CD4-positive, CD25-positive, alpha-beta regulatory T cell (primary cell): ENCODE data around the gene AZU1. TPM values are rescaled to one million over a fixed set of nuclear protein-coding genes. Genes with fewer than 3 reads are reported as not detected.

Experiments used
- ATAC-seq, 2 donors: fragments of 150-1000 bp; cut with Tn5 transposase; one replicate each; pipeline ENCODE4 v1.10.0; 2021; ENCODE audit warnings: low read depth in 2 of 2, moderate number of reproducible peaks in 2 of 2, moderate library complexity in 1 of 2
- DNase-seq, 3 donors: peaks; one replicate each; pipeline versions ENCODE4 v3.0.0 to v3.0.0-alpha.2; 2012 to 2022; ENCODE audit warnings: mixed read lengths in 1 of 3
- H3K27ac ChIP-seq: one replicate; pipeline ENCODE4 v1.7.0; 2013; ENCODE audit warnings: mild to moderate bottlenecking, low read length; ENCODE audit not compliant: insufficient read depth, poor library complexity, severe bottlenecking
- H3K27me3 ChIP-seq: one replicate; pipeline ENCODE4 v1.7.0; 2013; ENCODE audit warnings: low read length; ENCODE audit not compliant: control insufficient read depth, insufficient read depth
- H3K36me3 ChIP-seq: one replicate; pipeline ENCODE4 v1.7.0; 2013; ENCODE audit warnings: mild to moderate bottlenecking, low read length, moderate library complexity; ENCODE audit not compliant: control insufficient read depth, insufficient read depth
- H3K4me1 ChIP-seq: 2 replicates; pipeline ENCODE4 v1.7.0; 2013; ENCODE audit warnings: mild to moderate bottlenecking, low read length; ENCODE audit not compliant: insufficient read depth, control insufficient read depth, poor library complexity, severe bottlenecking
- H3K4me3 ChIP-seq: one replicate; pipeline ENCODE4 v1.7.0; 2013; ENCODE audit warnings: low read depth, mild to moderate bottlenecking, low read length, moderate library complexity
- H3K9me3 ChIP-seq, 2 experiments: 1 replicate in 1 of 2; 2 replicates in 1 of 2; pipeline ENCODE4 v1.7.0; 2013; ENCODE audit warnings: low read length in 2 of 2, mild to moderate bottlenecking in 1 of 2, moderate library complexity in 1 of 2; ENCODE audit not compliant: control insufficient read depth in 2 of 2
- H3K27ac Mint-ChIP-seq, 3 donors: one replicate each; pipeline ENCODE4 v1.8.0; 2020 to 2022; ENCODE audit warnings: mild to moderate bottlenecking in 3 of 3, mixed read lengths in 3 of 3, moderate library complexity in 2 of 3
- H3K27me3 Mint-ChIP-seq: one replicate; pipeline ENCODE4 v1.8.0; 2022; ENCODE audit warnings: mild to moderate bottlenecking, mixed read lengths
- H3K36me3 Mint-ChIP-seq: one replicate; pipeline ENCODE4 v1.8.0; 2020; ENCODE audit warnings: mixed read lengths
- H3K4me1 Mint-ChIP-seq, 4 donors: one replicate each; pipeline ENCODE4 v1.8.0; 2020 to 2022; ENCODE audit warnings: mixed read lengths in 4 of 4, mild to moderate bottlenecking in 1 of 4
- H3K4me3 Mint-ChIP-seq, 4 donors: one replicate each; pipeline ENCODE4 v1.8.0; 2020 to 2022; ENCODE audit warnings: mild to moderate bottlenecking in 4 of 4, mixed read lengths in 4 of 4, moderate library complexity in 3 of 4
- H3K9me3 Mint-ChIP-seq, 7 donors: one replicate each; pipeline ENCODE4 v1.8.0; 2020 to 2022; ENCODE audit warnings: mixed read lengths in 7 of 7, mild to moderate bottlenecking in 3 of 7, moderate library complexity in 2 of 7
- polyA plus RNA-seq, 4 donors: library from polyadenylated mRNA; unstranded; fragments of 300-500 nt; fragmentation: Illumina TruSeq; gene quantifications; one replicate each; pipeline ENCODE4 v1.2.3, GENCODE V29; 2021
- total RNA-seq: library from RNA; stranded (reverse); gene quantifications from one replicate; pipeline ENCODE4 v1.2.3, GENCODE V29; 2022

The AZU1 gene
- total and polyA plus RNA-seq, 5 donors from 2014 or later, result 0.59 TPM; not detected in 4

GRCh38 chr19:854549-854948 lies 26.9 kb downstream of the AZU1 start:
- H3K4me1 Mint-ChIP-seq, result peaks cover 0 to 9% (median 1%) of the 10 kb centered on the region in 4 donors
- H3K9me3 Mint-ChIP-seq, result peaks cover 0 to 2% (median 0%) of the 10 kb centered on the region in 7 donors
- Histone ChIP-seq H3K4me1 (no peaks in the 10 kb centered on the region), H3K27me3 (peaks cover 4% of the 10 kb centered on the region), H3K27ac (no peak overlapping the region), H3K4me3 (no peak overlapping the region), H3K9me3 (no peaks in the 10 kb centered on the region), H3K36me3 (no peaks in the 10 kb centered on the region)
- no peak for DNase-seq
- ATAC-seq, result no peak
- no peaks in the 10 kb centered on the region for H3K36me3 Mint-ChIP-seq
- no peak overlapping the region for H3K27ac Mint-ChIP-seq
- H3K27me3 Mint-ChIP-seq, result peaks cover 22% of the 10 kb centered on the region
- no peak overlapping the region for H3K4me3 Mint-ChIP-seq

- H3K4me1 ChIP-seq, result no peaks in the 10 kb centered on the region
- DNase-seq (no peak), ATAC-seq (no peak)
- no peak overlapping the region for H3K4me3 ChIP-seq
- Mint-ChIP-seq H3K27ac (no peak overlapping the region), H3K27me3 (peaks cover 26% of the 10 kb centered on the region), H3K9me3 (peaks cover 0 to 2% (median 0%) of the 10 kb centered on the region in 7 donors), H3K36me3 (no peaks in the 10 kb centered on the region), H3K4me1 (peaks cover 0 to 9% (median 2%) of the 10 kb centered on the region in 4 donors), H3K4me3 (no peak overlapping the region)
- H3K27ac ChIP-seq, result no peak overlapping the region
- no peaks in the 10 kb centered on the region for H3K36me3 ChIP-seq
- H3K9me3 ChIP-seq, result no peaks in the 10 kb centered on the region
- H3K27me3 ChIP-seq, result peaks cover 4% of the 10 kb centered on the region
Measured at GRCh38 chr19:855142-855541, 27.5 kb downstream of the AZU1 start.

DNA sequence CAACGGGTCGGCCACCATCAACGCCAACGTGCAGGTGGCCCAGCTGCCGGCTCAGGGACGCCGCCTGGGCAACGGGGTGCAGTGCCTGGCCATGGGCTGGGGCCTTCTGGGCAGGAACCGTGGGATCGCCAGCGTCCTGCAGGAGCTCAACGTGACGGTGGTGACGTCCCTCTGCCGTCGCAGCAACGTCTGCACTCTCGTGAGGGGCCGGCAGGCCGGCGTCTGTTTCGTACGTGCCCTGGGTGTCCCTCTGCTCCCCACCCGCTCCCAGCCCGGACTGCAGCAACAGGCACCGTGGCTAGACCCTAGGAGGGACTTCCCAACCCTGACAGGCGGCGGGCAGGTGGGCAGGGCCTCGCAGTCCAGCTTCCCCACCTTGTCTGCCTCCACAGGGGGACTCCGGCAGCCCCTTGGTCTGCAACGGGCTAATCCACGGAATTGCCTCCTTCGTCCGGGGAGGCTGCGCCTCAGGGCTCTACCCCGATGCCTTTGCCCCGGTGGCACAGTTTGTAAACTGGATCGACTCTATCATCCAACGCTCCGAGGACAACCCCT lies 28.0 kb downstream of the AZU1 start:
- no peak for ATAC-seq
- no peaks in the 10 kb centered on the region for H3K36me3 ChIP-seq
- peaks cover 4% of the 10 kb centered on the region for H3K27me3 ChIP-seq
- peaks cover 26% of the 10 kb centered on the region for H3K27me3 Mint-ChIP-seq
- H3K27ac ChIP-seq, result no peak overlapping the region
- DNase-seq, result no peak
- H3K4me3 ChIP-seq, result no peak overlapping the region
- no peak overlapping the region for H3K27ac Mint-ChIP-seq
- H3K4me1 ChIP-seq, result peaks cover 4% of the 10 kb centered on the region
- H3K9me3 Mint-ChIP-seq, result peaks cover 0 to 2% (median 0%) of the 10 kb centered on the region in 7 donors
- no peaks in the 10 kb centered on the region for H3K36me3 Mint-ChIP-seq
- peaks cover 0 to 9% (median 2%) of the 10 kb centered on the region in 4 donors for H3K4me1 Mint-ChIP-seq
- H3K9me3 ChIP-seq, result no peaks in the 10 kb centered on the region
- no peak overlapping the region for H3K4me3 Mint-ChIP-seq

DNA sequence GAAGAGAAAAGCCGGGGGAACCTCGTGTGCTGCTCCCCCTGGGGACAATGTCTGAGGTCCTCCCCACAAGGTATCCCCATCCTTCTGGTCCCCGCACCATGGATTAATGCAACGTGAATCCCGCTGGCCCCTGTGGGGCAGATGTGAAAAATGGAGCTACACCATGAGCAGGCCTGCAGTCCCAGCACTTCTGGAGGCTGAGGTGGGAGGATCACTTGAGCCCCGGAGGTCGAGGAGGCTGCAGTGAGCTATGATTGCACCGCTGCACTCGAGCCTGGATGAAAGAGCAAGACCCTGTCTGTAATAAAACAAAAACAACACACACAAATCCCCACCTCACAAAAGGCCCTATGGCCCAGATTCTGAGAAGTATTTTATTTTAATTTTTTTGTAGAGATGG lies 30.6 kb downstream of the AZU1 start:
- H3K9me3 ChIP-seq, result no peaks in the 10 kb centered on the region

GRCh38 chr19:858868-859843 lies 31.5 kb downstream of the AZU1 start, which contains the start of gene CFD:
Gene CFD, plus strand, starts transcription at chr19:859664. Its CDS starts 26 bp downstream, at chr19:859690.
- Mint-ChIP-seq H3K4me1 (peaks cover 3 to 20% (median 10%) of the 10 kb centered on the region in 4 donors), H3K27ac (no peak within 1 kb of the TSS), H3K4me3 (peak within 1 kb of the TSS in 3 of 4 donors; percentile 4 to 21 (median 7)), H3K36me3 (no peaks in the 10 kb centered on the region), H3K27me3 (peaks cover 35% of the 10 kb centered on the region), H3K9me3 (peaks cover 0 to 2% (median 0%) of the 10 kb centered on the region in 7 donors)
- Histone ChIP-seq H3K27me3 (peaks cover 4% of the 10 kb centered on the region), H3K4me1 (peaks cover 30% of the 10 kb centered on the region), H3K9me3 (no peaks in the 10 kb centered on the region), H3K27ac (no peak within 1 kb of the TSS), H3K4me3 (no peak within 1 kb of the TSS), H3K36me3 (no peaks in the 10 kb centered on the region)
- ATAC-seq (no peak), DNase-seq (no peak)

More for the DNA sequence above, 30.6 kb downstream of the AZU1 start:
- H3K4me1 ChIP-seq, result peaks cover 21% of the 10 kb centered on the region
- H3K36me3 Mint-ChIP-seq, result no peaks in the 10 kb centered on the region
- H3K27me3 ChIP-seq, result peaks cover 4% of the 10 kb centered on the region
- H3K9me3 Mint-ChIP-seq, result peaks cover 0 to 2% (median 0%) of the 10 kb centered on the region in 7 donors
- peak overlapping the region in 1 of 4 donors; percentile 4 for H3K4me3 Mint-ChIP-seq
- ATAC-seq (no peak), DNase-seq (no peak)
- H3K27ac ChIP-seq, result no peak overlapping the region
- H3K4me1 Mint-ChIP-seq, result peaks cover 0 to 13% (median 6%) of the 10 kb centered on the region in 4 donors
- no peak overlapping the region for H3K27ac Mint-ChIP-seq
- H3K4me3 ChIP-seq, result no peak overlapping the region
- H3K36me3 ChIP-seq, result no peaks in the 10 kb centered on the region
- H3K27me3 Mint-ChIP-seq, result peaks cover 28% of the 10 kb centered on the region

DNA sequence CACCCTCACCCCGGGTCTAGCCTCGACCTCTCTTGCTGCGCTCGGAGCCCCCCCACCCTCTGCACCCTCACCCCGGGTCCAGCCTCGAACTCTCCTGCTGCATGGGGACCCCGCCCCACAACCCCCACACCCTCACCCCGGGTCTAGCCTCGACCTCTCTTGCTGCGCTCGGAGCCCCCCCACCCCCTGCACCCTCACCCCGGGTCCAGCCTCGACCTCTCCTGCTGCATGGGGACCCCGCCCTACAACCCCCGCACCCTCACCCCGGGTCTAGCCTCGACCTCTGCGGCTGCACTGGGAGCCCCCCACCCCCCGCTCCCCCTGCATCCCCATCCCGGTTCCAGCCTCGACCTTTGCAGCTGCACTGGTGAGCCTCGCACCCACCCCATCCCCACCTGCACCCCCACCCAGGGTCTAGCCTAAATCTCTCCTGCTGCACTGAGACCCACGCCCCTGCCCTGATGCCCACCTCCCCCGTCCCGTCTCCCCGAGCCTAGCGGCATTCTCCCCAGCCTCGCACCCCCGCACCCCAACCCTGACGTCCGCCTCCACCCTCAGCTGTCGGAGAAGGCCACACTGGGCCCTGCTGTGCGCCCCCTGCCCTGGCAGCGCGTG lies 33.6 kb downstream of the AZU1 start:
- H3K9me3 ChIP-seq, result no peaks in the 10 kb centered on the region
- no peaks in the 10 kb centered on the region for H3K36me3 Mint-ChIP-seq
- H3K9me3 Mint-ChIP-seq, result peaks cover 0 to 2% (median 0%) of the 10 kb centered on the region in 7 donors
- H3K27ac ChIP-seq, result no peak overlapping the region
- peaks cover 3 to 26% (median 13%) of the 10 kb centered on the region in 4 donors for H3K4me1 Mint-ChIP-seq
- H3K36me3 ChIP-seq, result no peaks in the 10 kb centered on the region
- peaks cover 4% of the 10 kb centered on the region for H3K27me3 ChIP-seq
- H3K4me3 ChIP-seq, result no peak overlapping the region
- H3K4me1 ChIP-seq, result peaks cover 30% of the 10 kb centered on the region
- H3K4me3 Mint-ChIP-seq, result no peak overlapping the region
- H3K27ac Mint-ChIP-seq, result no peak overlapping the region
- peaks cover 35% of the 10 kb centered on the region for H3K27me3 Mint-ChIP-seq
- ATAC-seq (no peak), DNase-seq (no peak)

- H3K4me3 ChIP-seq, result no peak overlapping the region
- H3K4me1 ChIP-seq, result peaks cover 30% of the 10 kb centered on the region
- Mint-ChIP-seq H3K36me3 (no peaks in the 10 kb centered on the region), H3K4me3 (peak overlapping the region; percentile 43 to 85 (median 82)), H3K4me1 (peaks cover 3 to 25% (median 13%) of the 10 kb centered on the region in 4 donors), H3K9me3 (peaks cover 0 to 1% (median 0%) of the 10 kb centered on the region in 7 donors), H3K27ac (peak overlapping the region in 1 of 3 donors; percentile 89), H3K27me3 (peaks cover 34% of the 10 kb centered on the region)
- DNase-seq (peak; percentile 53 to 62 (median 57)), ATAC-seq (peak; percentile 25 to 26)
- no peaks in the 10 kb centered on the region for H3K9me3 ChIP-seq
- no peak overlapping the region for H3K27ac ChIP-seq
- no peaks in the 10 kb centered on the region for H3K36me3 ChIP-seq
- H3K27me3 ChIP-seq, result peaks cover 4% of the 10 kb centered on the region
Measured at GRCh38 chr19:861756-862580, 34.3 kb downstream of the AZU1 start.
